ENCODE results near the gene KIF1C. TPM values are rescaled to one million over a fixed set of nuclear protein-coding genes. Genes with fewer than 3 reads are reported as not detected.
"Not testable (repeated sequence)": the region's sequence is repeated elsewhere in the genome, so short reads cannot be mapped to it uniquely, and the experiment has no call there.

KIF1C gene
- total and polyA plus RNA-seq, 8 donors = 33.4 to 334 (median 87.3) TPM

DNA sequence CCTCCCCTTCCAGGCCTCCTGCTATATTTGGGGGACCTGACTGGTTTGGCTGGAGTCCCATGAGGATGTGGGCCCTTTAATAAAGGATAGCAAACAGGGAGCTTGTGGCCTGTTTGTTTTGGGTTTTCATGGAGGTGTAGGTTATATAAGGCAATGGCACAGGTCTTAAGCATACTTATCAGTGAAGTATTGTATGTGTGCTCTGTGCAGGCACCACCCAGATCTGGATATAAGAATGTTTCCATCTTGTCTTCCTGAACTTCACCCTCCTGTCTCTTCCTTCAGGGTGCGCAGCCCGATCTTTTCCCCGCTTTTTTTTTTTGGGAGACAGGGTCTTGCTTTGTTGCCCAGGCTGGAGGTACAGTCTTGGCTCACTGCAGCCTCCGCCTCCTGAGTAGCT, 26.9 kb downstream of the KIF1C start:
- H3K27ac ChIP-seq = peak overlapping the region; percentile 13 to 51 (median 46)
- WGBS, 5 donors = 43 to 68% (median 60%) methylated on average over 4 of the region's 4 CpGs
- H3K4me1 ChIP-seq = peaks cover 0 to 28% (median 18%) of the 10 kb centered on the region in 4 donors
- H3K36me3 ChIP-seq = peaks cover 36 to 47% (median 46%) of the 10 kb centered on the region in 4 donors
- H3K4me3 ChIP-seq = no peak overlapping the region
- intact Hi-C loops (cut with DNase I; ENCODE audit: low total_unique reads) = no loop called here
- H3K27me3 ChIP-seq = no peaks in the 10 kb centered on the region
- H3K9me3 ChIP-seq = no peaks in the 10 kb centered on the region
- TF ChIP-seq POLR2AphosphoS5 (IDR thresholded peaks at IDR 0.05) (no peak), EP300 (IDR thresholded peaks at IDR 0.05) (no peak), POLR2A (IDR thresholded peaks at IDR 0.05) (no peak)
- TF ChIP-seq, protein P1, sequence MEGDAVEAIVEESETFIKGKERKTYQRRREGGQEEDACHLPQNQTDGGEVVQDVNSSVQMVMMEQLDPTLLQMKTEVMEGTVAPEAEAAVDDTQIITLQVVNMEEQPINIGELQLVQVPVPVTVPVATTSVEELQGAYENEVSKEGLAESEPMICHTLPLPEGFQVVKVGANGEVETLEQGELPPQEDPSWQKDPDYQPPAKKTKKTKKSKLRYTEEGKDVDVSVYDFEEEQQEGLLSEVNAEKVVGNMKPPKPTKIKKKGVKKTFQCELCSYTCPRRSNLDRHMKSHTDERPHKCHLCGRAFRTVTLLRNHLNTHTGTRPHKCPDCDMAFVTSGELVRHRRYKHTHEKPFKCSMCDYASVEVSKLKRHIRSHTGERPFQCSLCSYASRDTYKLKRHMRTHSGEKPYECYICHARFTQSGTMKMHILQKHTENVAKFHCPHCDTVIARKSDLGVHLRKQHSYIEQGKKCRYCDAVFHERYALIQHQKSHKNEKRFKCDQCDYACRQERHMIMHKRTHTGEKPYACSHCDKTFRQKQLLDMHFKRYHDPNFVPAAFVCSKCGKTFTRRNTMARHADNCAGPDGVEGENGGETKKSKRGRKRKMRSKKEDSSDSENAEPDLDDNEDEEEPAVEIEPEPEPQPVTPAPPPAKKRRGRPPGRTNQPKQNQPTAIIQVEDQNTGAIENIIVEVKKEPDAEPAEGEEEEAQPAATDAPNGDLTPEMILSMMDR (IDR thresholded peaks at IDR 0.05) = no peak
- DNase-seq = no peak

DNA sequence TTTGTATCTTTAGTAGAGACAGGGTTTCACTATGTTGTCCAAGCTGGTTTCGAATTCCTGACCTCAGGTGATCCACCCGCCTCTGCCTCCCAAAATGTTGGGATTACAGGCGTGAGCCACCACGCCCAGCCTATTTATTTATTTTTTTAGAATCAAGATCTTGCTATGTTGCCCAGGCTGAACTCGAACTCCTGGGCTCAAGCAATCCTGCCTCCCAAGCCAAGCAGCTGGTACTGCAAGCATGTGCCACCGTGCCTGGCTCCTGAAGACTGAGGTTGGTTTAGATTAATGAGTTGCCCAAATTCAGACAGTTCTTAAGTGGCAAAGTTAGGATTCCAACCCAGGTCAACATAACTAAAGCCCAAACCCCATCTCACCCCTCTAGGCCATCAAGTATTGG, 29.5 kb downstream of the KIF1C start:
- TF ChIP-seq POLR2AphosphoS5 (IDR thresholded peaks at IDR 0.05) (no peak), EP300 (IDR thresholded peaks at IDR 0.05) (no peak)
- WGBS, 5 donors = 77 to 86% (median 84%) methylated on average over 6 of the region's 6 CpGs

DNA sequence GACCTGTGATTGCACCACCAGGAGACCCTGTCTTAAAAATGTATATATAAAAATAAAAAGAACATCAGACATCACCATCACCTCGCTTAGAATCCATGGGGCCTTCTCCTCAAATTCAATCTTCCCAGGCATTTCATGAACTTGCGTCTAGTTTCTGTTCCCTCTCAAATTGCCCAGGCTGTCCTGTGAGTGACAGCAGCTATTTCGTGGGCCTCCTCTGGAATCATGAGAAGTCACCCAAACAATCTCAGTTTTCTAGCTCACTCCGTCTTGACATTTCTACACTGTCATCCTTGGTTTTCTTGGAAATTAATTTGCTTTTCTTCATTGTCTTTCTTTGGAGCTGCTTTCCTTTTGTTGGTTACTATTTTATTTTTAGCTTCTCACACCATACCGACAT, 30.2 kb downstream of the KIF1C start:
- TF ChIP-seq POLR2A (IDR thresholded peaks at IDR 0.05) = no peak
- no peak for TF ChIP-seq POLR2AphosphoS5 (IDR thresholded peaks at IDR 0.05)
- TF ChIP-seq EP300 (IDR thresholded peaks at IDR 0.05) = no peak
- TF ChIP-seq, protein P1 (IDR thresholded peaks at IDR 0.05) = no peak
- peaks cover 10 to 13% (median 13%) of the 10 kb centered on the region in 4 donors for H3K36me3 ChIP-seq
- intact Hi-C loops (cut with DNase I; ENCODE audit: low total_unique reads) = no loop called here
- H3K27me3 ChIP-seq = no peaks in the 10 kb centered on the region
- no peak overlapping the region for H3K27ac ChIP-seq
- H3K4me3 ChIP-seq = no peak overlapping the region
- peaks cover 0 to 45% (median 27%) of the 10 kb centered on the region in 4 donors for H3K4me1 ChIP-seq
- no peaks in the 10 kb centered on the region for H3K9me3 ChIP-seq
- no peak for DNase-seq
- 79 to 86% (median 83%) methylated on average over 5 of the region's 5 CpGs for WGBS, 5 donors

More for the DNA sequence above, 29.5 kb downstream of the KIF1C start:
- no peaks in the 10 kb centered on the region for H3K27me3 ChIP-seq
- no peak for DNase-seq
- H3K36me3 ChIP-seq = peaks cover 16 to 20% (median 19%) of the 10 kb centered on the region in 4 donors
- intact Hi-C loops (cut with DNase I; ENCODE audit: low total_unique reads) = no loop called here
- H3K9me3 ChIP-seq = no peaks in the 10 kb centered on the region
- no peak overlapping the region for H3K27ac ChIP-seq
- H3K4me1 ChIP-seq = peaks cover 0 to 45% (median 27%) of the 10 kb centered on the region in 4 donors
- H3K4me3 ChIP-seq = no peak overlapping the region

DNA sequence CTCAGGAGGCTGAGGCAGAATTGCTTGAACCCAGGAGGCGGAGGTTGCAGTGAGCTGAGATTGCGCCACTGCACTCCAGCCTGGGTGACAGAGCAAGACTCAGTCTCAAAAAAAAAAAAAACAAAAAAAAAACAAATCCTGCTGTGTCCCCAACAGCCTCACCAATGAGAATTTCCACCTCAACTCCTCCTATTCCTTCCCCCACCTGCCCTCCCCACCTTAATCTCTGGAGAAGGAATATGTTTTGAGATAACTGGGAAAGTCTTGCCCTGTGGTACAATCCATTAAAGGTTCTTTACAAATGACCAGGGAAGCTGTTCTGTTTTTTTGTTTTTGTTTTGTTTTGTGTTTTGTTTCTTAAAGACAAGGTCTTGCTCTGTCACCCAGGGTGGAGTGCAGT, 32.4 kb downstream of the KIF1C start:
- H3K36me3 ChIP-seq; H3K27ac ChIP-seq; H3K9me3 ChIP-seq; H3K4me3 ChIP-seq; intact Hi-C loops (cut with DNase I; ENCODE audit: low total_unique reads); DNase-seq: not testable (repeated sequence)
- peaks cover 0 to 35% (median 16%) of the 10 kb centered on the region in 4 donors for H3K4me1 ChIP-seq
- 84 to 100% (median 90%) methylated on average over 2 of the region's 2 CpGs for WGBS, 5 donors
- H3K27me3 ChIP-seq = peaks cover 0 to 13% (median under 1%) of the 10 kb centered on the region in 3 donors

DNA sequence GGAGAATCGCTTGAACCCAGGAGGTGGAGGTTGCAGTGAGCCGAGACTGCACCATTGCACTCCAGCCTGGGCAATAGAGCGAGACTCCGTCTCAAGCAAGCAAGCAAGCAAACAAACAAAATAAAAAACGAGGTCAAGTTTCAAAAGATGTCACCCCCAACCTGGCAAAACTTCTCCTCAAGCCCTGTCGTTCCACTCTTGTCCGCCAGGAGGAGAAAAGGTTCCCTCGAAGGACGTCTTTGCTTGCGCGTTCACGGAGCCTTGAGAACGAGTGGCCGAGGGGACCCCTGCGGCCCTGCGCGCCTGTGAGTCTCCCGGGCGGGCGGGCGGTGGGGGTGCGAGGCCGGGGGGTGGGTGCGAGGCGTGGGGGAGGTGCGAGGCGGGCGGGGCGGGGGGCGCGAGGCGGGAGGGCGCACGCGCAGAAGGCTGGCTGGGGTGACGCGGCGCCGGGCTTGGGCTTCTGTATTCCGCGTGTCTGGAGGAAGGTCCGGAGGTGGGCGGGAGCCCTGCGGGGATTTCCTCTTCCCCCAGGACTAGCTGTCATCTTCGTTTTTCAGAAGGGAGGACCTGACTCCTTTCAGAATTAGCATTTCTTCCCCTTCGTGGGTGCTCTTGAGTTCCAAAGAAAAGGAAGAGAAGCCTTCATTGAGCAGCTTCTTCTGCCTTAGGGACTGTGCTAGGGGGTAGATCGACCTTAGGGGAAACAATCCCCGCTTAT, 33.8 kb downstream of the KIF1C start:
- WGBS, 5 donors = 3 to 8% (median 3%) methylated on average over 16 to 48 of the region's 48 CpGs
- TF ChIP-seq POLR2AphosphoS5 (IDR thresholded peaks at IDR 0.05) (peak in 2 of 3 donors; percentile 15 to 54), POLR2A (IDR thresholded peaks at IDR 0.05) (no peak)
- TF ChIP-seq, protein P1 (IDR thresholded peaks at IDR 0.05) = peak in 5 of 7 experiments; percentile 76 to 95 (median 78)
- Histone ChIP-seq H3K4me1 (peaks cover 0 to 27% (median 16%) of the 10 kb centered on the region in 4 donors), H3K27me3 (peaks cover 0 to 24% (median 6%) of the 10 kb centered on the region in 3 donors), H3K4me3 (peak overlapping the region; percentile 50 to 56 (median 54)), H3K27ac (peak overlapping the region in 4 of 5 donors; percentile 55 to 77 (median 69)), H3K9me3 (no peaks in the 10 kb centered on the region), H3K36me3 (no peaks in the 10 kb centered on the region)
- DNase-seq = peak; percentile 81 to 95
- intact Hi-C loops (cut with DNase I; ENCODE audit: low total_unique reads) = no loop called here
